Cerebellar cortex (tissue), 1 donor: ENCODE data around the gene CFAP221.
A peak's percentile ranks its signal among the peaks of the same experiment; 100 is the strongest.

Source experiments
- DNase-seq: peaks from one replicate; pipeline ENCODE4 v3.0.0-alpha.2; 2015; ENCODE audit warnings: low spot score

The CFAP221 gene

GRCh38 chr2:119544075-119544938 lies at the start of gene CFAP221:
CFAP221 (plus strand) TSS chr2:119544449; CDS start chr2:119546132, 1,683 bp downstream.
- peak; percentile 55 for DNase-seq

DNA sequence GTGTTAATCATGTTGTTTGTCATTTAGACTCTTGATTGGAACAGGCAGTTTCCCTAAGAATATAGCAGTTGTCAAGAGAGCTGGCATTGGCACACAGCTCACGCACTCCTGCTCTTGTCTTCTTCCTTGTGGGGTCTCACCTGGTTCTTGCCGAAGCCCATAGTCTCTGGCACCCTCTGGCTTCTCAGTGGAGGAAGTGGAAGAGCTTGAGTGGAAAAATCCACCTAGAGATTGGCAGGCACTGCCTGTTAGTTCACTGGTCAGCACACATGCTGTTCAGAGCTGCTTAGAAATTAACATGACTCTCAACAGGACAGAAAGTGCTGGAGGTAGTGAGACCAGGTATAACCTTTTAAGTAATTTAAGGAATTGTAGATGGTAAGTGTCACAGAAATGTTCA lies 48.3 kb upstream of the CFAP221 start:
- DNase-seq = no peak

GRCh38 chr2:119496682-119497081 lies 47.6 kb upstream of the CFAP221 start:
- no peak for DNase-seq

DNA sequence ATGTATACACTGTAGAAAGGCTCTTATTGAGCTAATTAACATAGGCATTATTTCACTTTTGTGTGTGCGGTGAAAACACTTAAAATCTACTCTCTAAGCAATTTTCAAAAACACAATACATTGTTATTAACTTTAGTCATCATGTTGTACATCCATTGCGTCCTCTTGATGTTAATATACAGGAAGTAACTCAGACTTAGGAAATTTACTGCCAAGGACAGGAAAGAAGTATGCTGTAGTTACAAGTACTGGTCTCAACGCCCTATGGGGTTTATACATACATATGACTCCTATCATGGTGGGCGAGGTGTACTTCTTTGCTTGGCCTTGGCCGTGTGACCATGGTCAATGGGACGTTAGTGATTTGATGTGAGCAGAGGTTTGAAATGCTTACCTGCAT lies 35.5 kb upstream of the CFAP221 start:
- DNase-seq = no peak

DNA sequence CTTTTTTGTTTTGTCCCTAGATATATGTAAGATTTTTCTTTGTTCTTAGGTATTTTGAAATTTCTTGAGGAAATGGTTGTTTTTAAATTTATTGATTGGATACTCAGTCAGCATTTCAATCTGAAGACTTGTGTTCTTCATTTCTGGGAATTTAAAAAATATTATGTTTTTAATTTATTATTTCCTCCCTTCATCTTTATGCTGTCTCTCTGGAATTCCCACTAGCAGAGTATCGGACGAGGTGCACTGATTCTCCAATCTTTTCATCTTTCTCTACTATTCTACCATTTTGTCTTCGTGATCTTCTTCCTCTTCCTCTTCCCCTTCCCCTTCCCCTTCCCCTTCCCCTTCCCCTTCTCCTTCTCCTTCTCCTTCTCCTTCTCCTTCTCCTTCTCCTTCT lies 32.3 kb upstream of the CFAP221 start:
- no peak for DNase-seq

DNA sequence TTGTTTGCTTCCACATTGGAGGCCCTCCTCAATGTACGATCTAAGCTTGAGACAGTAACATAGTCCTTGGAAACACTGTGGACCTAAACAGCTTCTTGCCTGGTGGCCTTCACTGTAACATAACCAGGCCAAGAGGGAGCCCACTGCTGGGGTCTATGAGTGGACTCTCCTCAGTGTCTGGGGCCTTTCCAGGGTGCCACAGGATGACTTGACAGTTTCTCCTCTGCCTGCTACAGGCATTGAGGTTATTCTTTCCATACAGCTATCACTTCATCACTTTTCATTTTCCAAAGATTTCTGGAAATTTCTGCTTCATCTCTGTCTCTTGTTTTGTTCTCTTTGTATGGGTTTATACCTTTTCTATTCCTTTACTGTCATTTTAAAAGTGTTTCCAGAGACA lies 31.3 kb upstream of the CFAP221 start:
- no peak for DNase-seq

GRCh38 chr2:119513832-119514231 lies 30.4 kb upstream of the CFAP221 start:
- DNase-seq = no peak

- DNase-seq = no peak
Observed at GRCh38 chr2:119516121-119516520, 28.1 kb upstream of the CFAP221 start.

DNA sequence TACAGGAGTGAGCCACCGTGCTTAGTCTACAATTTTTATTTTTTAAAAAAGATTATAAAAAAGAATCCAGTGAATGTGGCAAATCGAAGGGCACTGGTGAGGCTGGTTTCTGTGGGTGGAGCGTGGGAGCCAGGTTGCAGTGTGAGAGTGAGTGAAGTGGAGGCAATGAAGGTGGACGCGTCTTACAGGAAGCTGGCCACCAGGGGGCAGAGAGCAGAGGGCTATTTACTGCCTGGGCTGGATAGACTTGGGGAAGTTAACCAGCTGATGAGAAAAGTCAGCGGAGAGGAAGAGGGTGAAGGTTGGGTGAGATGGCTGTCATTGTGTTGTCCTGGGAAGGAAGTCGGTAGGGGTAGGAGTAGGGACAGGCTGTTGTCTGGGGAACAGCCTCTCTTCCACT lies 26.8 kb upstream of the CFAP221 start:
- peak; percentile 36 for DNase-seq

- no peak for DNase-seq
Observed at GRCh38 chr2:119518401-119519056, 25.7 kb upstream of the CFAP221 start.

DNA sequence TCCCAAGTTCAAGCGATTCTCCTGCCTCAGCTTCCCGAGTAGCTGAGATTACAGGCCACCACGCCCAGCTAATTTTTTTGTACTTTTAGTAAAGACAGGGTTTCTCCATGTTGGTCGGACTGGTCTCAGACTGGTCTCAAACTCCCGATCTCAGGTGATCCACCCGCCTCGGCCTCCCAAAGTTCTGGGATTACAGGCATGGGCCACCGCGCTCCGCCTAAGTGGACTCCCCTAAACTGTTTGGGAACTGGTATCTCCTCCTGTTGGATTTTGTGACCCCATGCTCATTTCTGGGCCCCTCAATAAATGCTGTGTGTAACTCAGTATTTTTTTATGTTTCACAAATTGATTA lies 25.2 kb upstream of the CFAP221 start:
- no peak for DNase-seq

DNA sequence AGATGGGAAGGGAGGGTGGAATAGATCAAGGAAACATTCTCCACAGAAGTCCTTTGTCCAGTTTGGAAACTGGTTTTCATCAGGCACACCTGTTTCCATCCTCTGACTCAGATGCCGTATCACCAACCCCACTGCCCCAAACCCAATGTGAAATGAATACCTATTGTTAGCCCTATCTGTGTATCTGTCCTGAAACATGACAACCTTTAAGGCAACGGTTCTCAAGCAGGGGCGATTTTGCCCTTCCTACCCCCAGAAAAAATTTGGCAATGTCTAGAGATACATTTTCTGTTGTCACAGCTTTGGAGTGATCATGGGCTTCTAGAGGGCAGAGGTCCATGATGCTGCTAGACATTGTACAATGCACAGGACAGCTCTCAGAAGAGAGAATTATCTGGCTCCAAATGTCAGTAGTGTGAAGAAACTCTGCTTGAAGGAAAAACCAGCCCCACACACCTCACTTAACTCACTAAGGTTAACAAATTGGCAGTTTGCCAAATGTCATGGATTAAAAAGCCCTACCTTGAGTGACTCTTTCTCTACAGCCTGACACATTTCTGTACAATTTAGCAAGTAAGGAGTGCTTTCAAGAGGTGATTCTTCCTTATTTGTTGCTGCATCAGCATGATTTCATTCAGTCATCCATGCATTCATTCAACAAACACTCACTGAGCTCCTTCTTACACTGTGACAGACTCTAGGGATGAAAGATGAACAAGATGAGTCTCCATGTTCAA lies 23.4 kb upstream of the CFAP221 start:
- no peak for DNase-seq

DNA sequence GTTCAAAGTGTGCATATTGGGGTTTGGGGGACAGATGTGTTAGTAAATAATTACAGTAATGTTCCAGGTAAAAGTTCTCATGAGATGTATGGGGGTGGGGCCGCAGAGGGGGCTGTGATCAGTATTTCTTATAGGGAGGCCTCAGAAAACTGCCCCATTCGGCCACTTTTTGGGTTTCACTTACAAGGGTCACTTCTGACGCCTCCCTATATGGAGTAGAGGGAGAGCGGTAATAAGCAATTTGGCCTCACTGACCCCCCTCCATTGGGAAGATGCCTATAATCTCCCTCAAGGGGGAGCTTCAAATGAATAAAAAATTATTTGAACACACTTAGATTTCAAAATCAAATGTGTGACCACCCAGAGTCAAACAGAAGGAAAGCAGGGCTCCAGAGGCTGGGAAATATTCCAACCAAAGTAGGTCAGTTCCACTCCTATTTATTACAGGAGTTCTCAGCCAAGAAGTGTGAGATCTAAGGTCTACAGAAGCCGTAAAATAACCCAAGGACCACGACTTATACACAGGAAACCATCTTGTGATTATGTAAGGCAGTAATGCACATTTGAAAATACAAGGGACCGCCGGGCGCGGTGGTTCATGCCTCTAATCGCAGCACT lies 22.7 kb upstream of the CFAP221 start:
- no peak for DNase-seq

- no peak for DNase-seq
Observed at GRCh38 chr2:119522671-119523070, 21.6 kb upstream of the CFAP221 start.

DNA sequence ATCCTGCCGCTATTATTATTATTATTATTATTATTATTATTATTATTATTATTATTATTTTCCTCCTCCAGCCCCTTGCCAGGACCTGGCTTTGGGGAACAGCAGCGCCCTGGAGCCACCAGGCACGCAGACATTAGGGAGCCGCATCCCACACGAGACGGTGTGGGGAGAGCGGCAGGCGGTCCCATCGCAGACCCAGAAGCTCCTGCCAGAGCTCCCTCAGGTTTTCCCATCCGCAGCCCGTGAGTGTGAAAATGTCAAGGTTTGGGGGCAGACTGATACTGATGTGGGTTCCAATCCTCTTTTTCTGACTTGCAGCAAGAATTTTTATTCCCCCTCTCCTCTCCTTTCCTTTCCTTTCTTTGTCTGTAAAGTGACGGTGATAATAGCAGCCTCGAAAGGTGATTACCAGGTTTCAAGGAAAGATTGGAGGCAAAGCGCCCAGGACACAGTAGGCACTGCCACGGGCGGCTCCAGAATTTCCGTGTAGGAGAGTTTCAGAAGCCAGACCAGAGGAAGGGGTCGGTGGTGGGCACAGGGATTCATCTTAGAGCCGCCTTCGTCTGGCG lies 20.8 kb upstream of the CFAP221 start:
- DNase-seq = no peak

GRCh38 chr2:119523952-119524694 lies 20.1 kb upstream of the CFAP221 start, which contains the start of gene SCTR:
SCTR (minus strand) TSS chr2:119524483; CDS start chr2:119524226, 257 bp downstream.
- no peak for DNase-seq

DNA sequence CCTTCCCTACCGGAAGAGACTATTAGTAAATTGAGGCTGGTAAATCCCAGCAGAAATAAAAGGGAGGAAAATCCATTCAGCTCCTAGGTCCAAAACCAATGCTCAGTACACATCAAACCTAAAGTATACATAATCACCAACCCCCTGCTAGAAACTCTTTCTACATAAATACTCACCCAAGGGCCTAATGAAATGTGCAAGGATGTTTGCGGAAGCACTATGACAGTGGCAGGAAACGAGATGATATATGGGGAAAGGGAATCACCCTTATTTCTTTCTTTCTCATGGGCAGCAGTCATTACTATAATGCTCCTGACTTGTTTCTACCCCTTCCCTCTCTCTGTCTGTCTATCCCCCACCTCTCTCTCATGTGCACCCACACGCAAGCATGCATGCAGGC lies 18.6 kb upstream of the CFAP221 start:
- DNase-seq = no peak

- DNase-seq = no peak
Observed at GRCh38 chr2:119527999-119528398, 16.2 kb upstream of the CFAP221 start.

DNA sequence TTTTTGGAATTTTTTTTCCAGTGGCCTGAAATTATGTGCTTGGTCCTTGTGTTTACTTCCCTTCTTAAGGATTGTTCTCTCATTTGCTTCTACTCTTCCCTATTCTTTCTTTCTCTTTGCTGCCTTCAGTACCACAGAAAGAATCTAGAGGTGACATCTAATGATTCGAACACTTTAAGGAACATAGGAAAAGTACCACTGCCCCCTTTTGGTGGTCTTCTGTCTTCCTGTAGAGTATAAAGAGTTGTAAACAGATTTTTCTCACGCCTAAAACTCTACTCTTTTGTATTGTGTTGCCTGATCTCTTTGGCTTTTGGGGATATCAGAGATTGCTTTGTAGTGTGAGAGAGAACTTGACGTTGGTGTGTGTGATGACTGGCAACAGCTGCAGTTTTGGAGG lies 13.0 kb upstream of the CFAP221 start:
- DNase-seq = peak; percentile 37

GRCh38 chr2:119533560-119533959 lies 10.7 kb upstream of the CFAP221 start:
- no peak for DNase-seq

GRCh38 chr2:119536211-119536610 lies 8.0 kb upstream of the CFAP221 start:
- DNase-seq = no peak
